ENCODE results near the gene PNPO.

PNPO gene

GRCh38 chr17:47952171-47953021 lies 11.0 kb downstream of the PNPO start:
- no peak for DNase-seq

- no peak for DNase-seq
Measured at GRCh38 chr17:47953909-47954308, 12.5 kb downstream of the PNPO start.

GRCh38 chr17:47955497-47956461 lies 14.4 kb downstream of the PNPO start:
- no peak for DNase-seq

- DNase-seq, result no peak
Measured at GRCh38 chr17:47956791-47957590, 15.6 kb downstream of the PNPO start.

GRCh38 chr17:47957591-47958490 lies 16.5 kb downstream of the PNPO start, which contains the start of gene PRR15L:
Gene PRR15L (minus strand): TSS chr17:47957883. CDS start chr17:47953234, 4,649 bp downstream.
- no peak for DNase-seq

GRCh38 chr17:47959825-47960655 lies 18.7 kb downstream of the PNPO start:
- no peak for DNase-seq

GRCh38 chr17:47961406-47961805 lies 20.0 kb downstream of the PNPO start:
- DNase-seq, result no peak

GRCh38 chr17:47962901-47963300 lies 21.5 kb downstream of the PNPO start:
- DNase-seq, result no peak

- no peak for DNase-seq
Measured at GRCh38 chr17:47964856-47965255, 23.5 kb downstream of the PNPO start.

GRCh38 chr17:47966079-47966519 lies 24.7 kb downstream of the PNPO start:
- DNase-seq, result no peak

- no peak for DNase-seq
Measured at GRCh38 chr17:47967607-47968252, 26.4 kb downstream of the PNPO start.

GRCh38 chr17:47968836-47969235 lies 27.5 kb downstream of the PNPO start:
- DNase-seq, result no peak

- DNase-seq, result no peak
Measured at GRCh38 chr17:47969930-47970724, 28.8 kb downstream of the PNPO start.

GRCh38 chr17:47970725-47971499 lies 29.5 kb downstream of the PNPO start, which contains the start of gene CDK5RAP3:
Gene CDK5RAP3 (plus strand): TSS chr17:47971113. CDS start chr17:47971147, 34 bp downstream.
- peak; percentile 99 for DNase-seq

- no peak for DNase-seq
Measured at GRCh38 chr17:47973541-47973940, 32.2 kb downstream of the PNPO start.

- no peak for DNase-seq
Measured at GRCh38 chr17:47975189-47975822, 33.9 kb downstream of the PNPO start.

GRCh38 chr17:47975823-47976205 lies 34.4 kb downstream of the PNPO start:
- no peak for DNase-seq

GRCh38 chr17:47978324-47978723 lies 37.0 kb downstream of the PNPO start:
- peak; percentile 19 to 73 for DNase-seq

Measured in NCI-H446 (cell line).